K562 (cell line): Measurements from ENCODE around the gene GCDH. TPM values are rescaled to one million over a fixed set of nuclear protein-coding genes. Genes with fewer than 3 reads are reported as not detected.

Experiments used
- ATAC-seq: fragments of 200-7000 bp; cut with Tn5 transposase; 3 replicates; pipeline ENCODE4 v1.9.1; 2020; ENCODE audit warnings: moderate library complexity
- BruUV-seq: library from RNA; stranded (reverse); fragments of 400-500 nt; replicated peaks from 2 replicates; lab custom pipeline; 2021; lab: Mats Ljungman, UMichigan
- CTCF ChIA-PET: fragments of 300-600 bp; formaldehyde crosslinking; extraction: SDS; loops from one replicate; lab custom pipeline; 2021; ENCODE audit warnings: low intra/inter-chr PET ratio; lab: Yijun Ruan, JAX
- POLR2A ChIA-PET: fragments of 300-600, 350-650 bp; sonication (Branson Sonifier 250); formaldehyde crosslinking; extraction: SDS; loops from one replicate; lab custom pipeline; 2021; ENCODE audit warnings: antibody characterized with exemption, inconsistent platforms; lab: Yijun Ruan, JAX
- DNase-seq, 4 experiments: peaks; one replicate each; pipeline versions ENCODE4 v3.0.0 to v3.0.0-alpha.2; 2011 to 2018; ENCODE audit warnings: low spot score in 3 of 4, mixed read lengths in 3 of 4; ENCODE audit errors: extremely low read depth in 1 of 4
- FAIRE-seq: peaks from 2 replicates; lab custom pipeline; 2011; peaks lifted over from hg19 to GRCh38; lab: Jason Lieb, UNC
- H2AFZ ChIP-seq: 2 replicates; pipeline ENCODE4 v1.6.0; 2011; ENCODE audit warnings: low read depth, low read length, control low read depth, inconsistent platforms
- H3K27ac ChIP-seq: fragments of 200-600 bp; 3 replicates; pipeline ENCODE4 v1.8.0; 2011; ENCODE audit warnings: low read depth, mild to moderate bottlenecking, control low read depth, inconsistent platforms, low read length, moderate library complexity, mixed read lengths; ENCODE audit errors: extremely low read depth
- H3K27me3 ChIP-seq, 2 experiments: fragments of 300-600 bp in 1 of 2; 2 replicates in 1 of 2; 3 replicates in 1 of 2; pipeline versions ENCODE4 v1.6.0 to v1.8.0; 2011; ENCODE audit warnings: inconsistent platforms in 2 of 2, low read length in 2 of 2, mild to moderate bottlenecking in 1 of 2, mixed read lengths in 1 of 2, moderate library complexity in 1 of 2; ENCODE audit not compliant: control insufficient read depth in 2 of 2, insufficient read depth in 2 of 2
- H3K36me3 ChIP-seq: fragments of 300-600 bp; 3 replicates; pipeline ENCODE4 v1.8.0; 2011; ENCODE audit warnings: mild to moderate bottlenecking, low read length, inconsistent platforms; ENCODE audit not compliant: control insufficient read depth, insufficient read depth
- H3K4me1 ChIP-seq, 2 experiments: fragments of 200-600 bp in 1 of 2; replicated peaks in 1 of 2; 2 replicates in 1 of 2; 3 replicates in 1 of 2; pipeline versions ENCODE4 v1.5.1 to v1.8.0; 2011; ENCODE audit warnings: inconsistent platforms in 2 of 2, low read length in 2 of 2, mild to moderate bottlenecking in 1 of 2, mixed read lengths in 1 of 2, moderate library complexity in 1 of 2; ENCODE audit not compliant: control insufficient read depth in 2 of 2, insufficient read depth in 2 of 2
- H3K4me2 ChIP-seq: 2 replicates; pipeline ENCODE4 v1.6.1; 2011; ENCODE audit warnings: low read length, control low read depth, inconsistent platforms, mixed read lengths; ENCODE audit not compliant: insufficient read depth
- H3K4me3 ChIP-seq: fragments of 200-600 bp; sonication (generic), shearing (Covaris generic); 2 replicates; pipeline ENCODE4 v1.5.1; 2016; ENCODE audit warnings: control low read depth, inconsistent platforms
- H3K79me2 ChIP-seq: fragments of 200-600 bp; 3 replicates; pipeline ENCODE4 v1.8.0; 2011; ENCODE audit warnings: low read length, inconsistent platforms; ENCODE audit not compliant: control insufficient read depth, insufficient read depth
- H3K9ac ChIP-seq, 2 experiments: 2 replicates each; pipeline versions ENCODE4 v1.6.0 to v1.6.1; 2011; ENCODE audit warnings: low read depth in 2 of 2, low read length in 2 of 2, control low read depth in 1 of 2, inconsistent platforms in 1 of 2, mild to moderate bottlenecking in 1 of 2, mixed read lengths in 1 of 2; ENCODE audit not compliant: insufficient read depth in 1 of 2
- H3K9me1 ChIP-seq: one replicate; pipeline ENCODE4 v1.6.0; 2011; ENCODE audit warnings: inconsistent platforms, mild to moderate bottlenecking, low read length, moderate library complexity; ENCODE audit not compliant: control insufficient read depth, insufficient read depth
- H3K9me3 ChIP-seq: replicated peaks from 2 replicates; pipeline ENCODE4 v1.5.1; 2011; ENCODE audit warnings: low read depth, low read length, inconsistent platforms; ENCODE audit not compliant: control insufficient read depth, insufficient read depth
- H4K20me1 ChIP-seq: replicated peaks from 2 replicates; pipeline ENCODE4 v1.6.1; 2011; ENCODE audit warnings: low read length, inconsistent platforms, mixed read lengths; ENCODE audit not compliant: control insufficient read depth, insufficient read depth
- ATF7 ChIP-seq: fragments of 450-650 bp; IDR thresholded peaks from 2 replicates; pipeline ENCODE4 v1.7.1; 2014; ENCODE audit warnings: mild to moderate bottlenecking, moderate library complexity
- FUS ChIP-seq: fragments of 200-400 bp; formaldehyde crosslinking; optimal IDR thresholded peaks from 2 replicates; pipeline ENCODE3; 2017; ENCODE audit warnings: low read depth, low read length
- XRCC3 ChIP-seq: fragments of 450-650 bp; IDR thresholded peaks from 2 replicates; pipeline ENCODE4 v1.6.1; 2017; ENCODE audit warnings: mild to moderate bottlenecking, moderate library complexity
- ZBTB12 ChIP-seq: fragments of 250-450 bp; sonication (Bioruptor Pico); IDR thresholded peaks from 2 replicates; pipeline ENCODE4 v1.4.0; 2020
- WGBS: fragments of 100-300 bp; shearing (Covaris generic); methylation state at CpG from one replicate; pipeline ENCODE4 v1.1.6; 2016; ENCODE audit warnings: low coverage, mixed read lengths; ENCODE audit not compliant: insufficient coverage; ENCODE audit errors: missing lambda C conversion rate; 5-methylcytosine and 5-hydroxymethylcytosine counted together
- in situ Hi-C: fragments of 300-500 bp; cut with MboI; formaldehyde crosslinking; loops from 4 replicates; pipeline ENCODE4 v1.15.0; 2018; ENCODE audit warnings: inconsistent platforms, mixed read lengths
- intact Hi-C: fragments of 100-400 bp; cut with micrococcal nuclease; formaldehyde crosslinking; loops from 2 replicates; pipeline ENCODE4 v1.14.2; 2022
- polyA plus RNA-seq, 8 experiments: library from polyadenylated mRNA; depleted of rRNA in 4 of 8; stranded (reverse) in 5 of 8; unstranded in 3 of 8; fragments of >200 nt; fragmentation: Nextera tagmentation in 2 of 8; fragmentation: Illumina TruSeq in 1 of 8; extraction: Ambion mirVana in 2 of 8; extraction: Trizol in 1 of 8; gene quantifications; 2 replicates each; pipeline versions ENCODE4 v1.2.1 to v1.2.3, GENCODE V29; 2011 to 2014; ENCODE audit warnings: inconsistent platforms in 1 of 8, missing spikeins in 1 of 8
- total RNA-seq, 7 experiments: library from RNA; depleted of rRNA in 6 of 7; stranded (reverse); fragments of >200 nt in 6 of 7; fragmentation: Illumina TruSeq in 2 of 7; extraction: Trizol in 2 of 7; gene quantifications; 2 replicates each; pipeline versions ENCODE4 v1.2.1 to v1.2.3, GENCODE V29; 2011 to 2021; ENCODE audit warnings: low replicate concordance in 1 of 7

The GCDH gene
- total and polyA plus RNA-seq, 9 of the 15 experiments (the other 6 are each of a cell fraction or from before 2014, with no cell fraction given), result 2.9 to 50.8 (median 19.1) TPM

- WGBS, result 65% methylated on average over 11 of the region's 12 CpGs
- FAIRE-seq (no peak), DNase-seq (peak in 1 of 4 experiments; percentile 11), ATAC-seq (peak; percentile 16; the same call in 2 of the 3 replicates)
- no peaks in the 10 kb centered on the region for H3K9me1 ChIP-seq
- POLR2A ChIA-PET, result interaction anchor here (0.7 to 2.3 kb wide), 10 partner anchors 12 to 86 kb away, joined by 3 to 7 read pairs (median 3); partner anchors contain the start of genes GCDH and KLF1
- no peak overlapping the region for H3K4me3 ChIP-seq
- BruUV-seq, result no TSS peak
- peak overlapping the region; percentile 77 for H2AFZ ChIP-seq
- no peaks in the 10 kb centered on the region for H3K36me3 ChIP-seq
- intact Hi-C loops, result no loop called here
- H3K79me2 ChIP-seq, result no peaks in the 10 kb centered on the region
- no peaks in the 10 kb centered on the region for H3K9me3 ChIP-seq
- peak overlapping the region in 1 of 2 experiments; percentile 59; a peak in 2 of 4 replicates for H3K9ac ChIP-seq
- no peaks in the 10 kb centered on the region for H3K27me3 ChIP-seq
- H3K27ac ChIP-seq, result peak overlapping the region; percentile 24; the same call in 1 of the 3 replicates
- no peak overlapping the region; the same call in 1 of the 2 replicates for H3K4me2 ChIP-seq
- no peaks in the 10 kb centered on the region for H4K20me1 ChIP-seq
- no peak for TF ChIP-seq ZBTB12 (CRISPR knock-in tag)
- no peak for TF ChIP-seq FUS
- no peak for TF ChIP-seq ATF7
- no peak for TF ChIP-seq XRCC3
- TF ChIP-seq, all 486 proteins: peak for 0
- CTCF ChIA-PET, result no interaction called here
- peaks cover 17 to 22% of the 10 kb centered on the region in 2 experiments for H3K4me1 ChIP-seq
- in situ Hi-C loops, result no loop called here
These were observed 23.1 kb downstream of the GCDH start for GRCh38 chr19:12913851-12914690.
